Vagina (tissue), 2 donors: ENCODE data around the gene PTPRG.

ENCODE experiments used
- POLR2A ChIP-seq, 2 donors: fragments of 450-650 bp; IDR thresholded peaks; one replicate each; pipeline ENCODE4 v1.6.1; 2017; ENCODE audit warnings: antibody characterized with exemption in 2 of 2, mild to moderate bottlenecking in 2 of 2, moderate library complexity in 2 of 2
- POLR2AphosphoS5 ChIP-seq, 2 donors: sonication (generic); formaldehyde crosslinking; IDR thresholded peaks; one replicate each; pipeline ENCODE4 v1.9.0; 2017; ENCODE audit warnings: antibody characterized with exemption in 2 of 2, mild to moderate bottlenecking in 2 of 2, low read depth in 1 of 2; ENCODE audit not compliant: insufficient read depth in 1 of 2
- TF ChIP-seq, protein P1 (sequence below), 3 experiments: fragments of 450-650 bp in 2 of 3; fragments of 200-600 bp in 1 of 3; sonication (generic) in 1 of 3; IDR thresholded peaks; one replicate each; pipeline ENCODE4 v1.5.1; 2017 to 2019; ENCODE audit warnings: antibody characterized with exemption in 3 of 3, mild to moderate bottlenecking in 2 of 3, moderate library complexity in 2 of 3

DNA sequence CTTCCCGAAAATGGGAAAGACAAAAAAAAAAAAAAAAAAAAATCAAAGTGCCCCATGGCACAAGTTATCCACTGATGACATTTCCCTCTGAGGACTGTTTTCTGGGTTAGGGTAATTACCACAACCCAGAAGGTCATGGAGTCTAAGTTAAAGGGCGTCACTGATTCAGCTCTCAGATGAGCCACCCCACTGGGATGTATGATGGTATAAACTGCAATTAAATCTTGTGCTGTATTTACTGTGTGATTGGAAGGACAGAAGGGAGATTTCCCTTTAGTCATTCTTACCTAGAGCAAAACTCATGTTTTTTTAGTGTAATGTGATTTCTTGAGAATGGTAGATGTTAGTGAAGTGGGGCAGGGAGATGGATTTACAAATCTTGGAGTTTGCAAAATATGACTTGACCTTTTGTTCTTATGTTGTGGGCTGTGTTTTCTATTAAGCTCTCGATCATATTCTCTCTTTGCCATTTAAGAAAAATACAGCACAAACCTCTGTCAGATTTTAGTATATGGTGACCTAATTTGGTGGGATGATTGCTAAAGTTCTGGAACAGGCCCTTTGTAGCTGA is 244.2 kb downstream of the PTPRG start:
- TF ChIP-seq POLR2A (IDR thresholded peaks at IDR 0.05) (no peak), POLR2AphosphoS5 (IDR thresholded peaks at IDR 0.05; ENCODE audit: insufficient read depth in 1 of 2, low read depth in 1 of 2) (no peak)
- TF ChIP-seq, protein P1, sequence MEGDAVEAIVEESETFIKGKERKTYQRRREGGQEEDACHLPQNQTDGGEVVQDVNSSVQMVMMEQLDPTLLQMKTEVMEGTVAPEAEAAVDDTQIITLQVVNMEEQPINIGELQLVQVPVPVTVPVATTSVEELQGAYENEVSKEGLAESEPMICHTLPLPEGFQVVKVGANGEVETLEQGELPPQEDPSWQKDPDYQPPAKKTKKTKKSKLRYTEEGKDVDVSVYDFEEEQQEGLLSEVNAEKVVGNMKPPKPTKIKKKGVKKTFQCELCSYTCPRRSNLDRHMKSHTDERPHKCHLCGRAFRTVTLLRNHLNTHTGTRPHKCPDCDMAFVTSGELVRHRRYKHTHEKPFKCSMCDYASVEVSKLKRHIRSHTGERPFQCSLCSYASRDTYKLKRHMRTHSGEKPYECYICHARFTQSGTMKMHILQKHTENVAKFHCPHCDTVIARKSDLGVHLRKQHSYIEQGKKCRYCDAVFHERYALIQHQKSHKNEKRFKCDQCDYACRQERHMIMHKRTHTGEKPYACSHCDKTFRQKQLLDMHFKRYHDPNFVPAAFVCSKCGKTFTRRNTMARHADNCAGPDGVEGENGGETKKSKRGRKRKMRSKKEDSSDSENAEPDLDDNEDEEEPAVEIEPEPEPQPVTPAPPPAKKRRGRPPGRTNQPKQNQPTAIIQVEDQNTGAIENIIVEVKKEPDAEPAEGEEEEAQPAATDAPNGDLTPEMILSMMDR (IDR thresholded peaks at IDR 0.05) = no peak
